A673 (cell line): ENCODE data around the gene DMP1.

Source experiments
- CTCF ChIP-seq: fragments of 300-800, 200-600 bp; sonication (generic); conservative IDR thresholded peaks from 2 replicates; pipeline ENCODE4 v1.5.1; 2017; ENCODE audit warnings: low read depth, mild to moderate bottlenecking, antibody characterized with exemption, low read length, moderate library complexity, mixed read lengths
- EZH2 ChIP-seq: fragments of 200-600 bp; sonication (generic); IDR thresholded peaks from 2 replicates; pipeline ENCODE4 v1.6.1; 2017; ENCODE audit warnings: borderline replicate concordance, low read depth, mild to moderate bottlenecking, mixed read lengths, antibody characterized with exemption, low read length; ENCODE audit not compliant: poor library complexity, severe bottlenecking

- TF ChIP-seq CTCF (no peak), EZH2 (no peak)
These were observed 48.3 kb downstream of the DMP1 start for GRCh38 chr4:87698394-87698793.
